Measurements from ENCODE around the gene BRWD1.

BRWD1 gene

GRCh38 chr21:39193380-39193779, 120.1 kb downstream of the BRWD1 start:
- no peak for DNase-seq

- DNase-seq: no peak
These were observed 123.4 kb downstream of the BRWD1 start for GRCh38 chr21:39189857-39190604.

GRCh38 chr21:39188521-39189139, 124.8 kb downstream of the BRWD1 start:
- DNase-seq: no peak

GRCh38 chr21:39187141-39187540, 126.3 kb downstream of the BRWD1 start:
- no peak for DNase-seq

- no peak for DNase-seq
These were observed 126.8 kb downstream of the BRWD1 start for GRCh38 chr21:39186676-39187075.

GRCh38 chr21:39185157-39185556, 128.3 kb downstream of the BRWD1 start:
- no peak for DNase-seq

GRCh38 chr21:39184050-39184980, 129.1 kb downstream of the BRWD1 start:
- no peak for DNase-seq

- DNase-seq: peak; percentile 97
These were observed 130.0 kb downstream of the BRWD1 start, which contains the start of gene PSMG1 for GRCh38 chr21:39183272-39184049. Gene PSMG1, minus strand, starts transcription at chr21:39183451. Its CDS starts 66 bp downstream, at chr21:39183385.

- DNase-seq: no peak
These were observed 130.8 kb downstream of the BRWD1 start for GRCh38 chr21:39182484-39183271.

GRCh38 chr21:39182016-39182415, 131.4 kb downstream of the BRWD1 start:
- DNase-seq: no peak

GRCh38 chr21:39181205-39181818, 132.1 kb downstream of the BRWD1 start:
- DNase-seq: no peak

GRCh38 chr21:39180429-39181019, 132.9 kb downstream of the BRWD1 start:
- DNase-seq: no peak

GRCh38 chr21:39178421-39178820, 135.0 kb downstream of the BRWD1 start:
- DNase-seq: no peak

- no peak for DNase-seq
These were observed 137.1 kb downstream of the BRWD1 start for GRCh38 chr21:39176271-39176709.

- DNase-seq: no peak
These were observed 137.8 kb downstream of the BRWD1 start for GRCh38 chr21:39175665-39176064.

- DNase-seq: no peak
These were observed 138.3 kb downstream of the BRWD1 start for GRCh38 chr21:39175154-39175553.

- DNase-seq: no peak
These were observed 139.4 kb downstream of the BRWD1 start for GRCh38 chr21:39173716-39174680.

GRCh38 chr21:39169906-39170305, 143.5 kb downstream of the BRWD1 start:
- DNase-seq: no peak

- no peak for DNase-seq
These were observed 144.6 kb downstream of the BRWD1 start for GRCh38 chr21:39168800-39169199.

GRCh38 chr21:39164523-39164922, 148.9 kb downstream of the BRWD1 start:
- DNase-seq: no peak

Data from activated T-cell treated with anti-CD3 and anti-CD28 coated beads, Interleukin-2, amount 50 U/mL, for 1 hour (primary cell).